Fibroblast of lung (primary cell): ENCODE data around the gene ITIH6. TPM values are rescaled to one million over a fixed set of nuclear protein-coding genes. Genes with fewer than 3 reads are reported as not detected.

ENCODE experiments used
- DNase-seq, 2 donors: peaks; one replicate each; pipeline versions ENCODE4 v3.0.0 to v3.0.0-alpha.2; 2010; ENCODE audit warnings: low read depth in 2 of 2
- H2AFZ ChIP-seq: 2 replicates; pipeline ENCODE4 v1.5.1; 2012; ENCODE audit warnings: low read length, control low read depth, inconsistent platforms
- H3K27ac ChIP-seq: 2 replicates; pipeline ENCODE4 v1.5.1; 2011; ENCODE audit warnings: low read length, control low read depth; ENCODE audit not compliant: insufficient read depth
- H3K27me3 ChIP-seq: 2 replicates; pipeline ENCODE4 v1.5.1; 2011; ENCODE audit warnings: mild to moderate bottlenecking, low read length; ENCODE audit not compliant: control insufficient read depth, insufficient read depth
- H3K36me3 ChIP-seq: 2 replicates; pipeline ENCODE4 v1.5.1; 2011; ENCODE audit warnings: low read length; ENCODE audit not compliant: control insufficient read depth, insufficient read depth
- H3K4me1 ChIP-seq: 2 replicates; pipeline ENCODE4 v1.5.1; 2011; ENCODE audit warnings: low read length; ENCODE audit not compliant: control insufficient read depth, insufficient read depth; ENCODE audit errors: extremely low read depth
- H3K4me2 ChIP-seq: 2 replicates; pipeline ENCODE4 v1.5.1; 2011; ENCODE audit warnings: low read length, control low read depth; ENCODE audit not compliant: insufficient read depth; ENCODE audit errors: extremely low read depth
- H3K4me3 ChIP-seq, 4 experiments: fragments of 200-600 bp in 1 of 4; sonication (generic) in 1 of 4; replicated peaks in 1 of 4; 2 replicates each; pipeline ENCODE4 v1.5.1; 2011 to 2016; ENCODE audit warnings: low read length in 4 of 4, low read depth in 3 of 4, mild to moderate bottlenecking in 3 of 4, control low read depth in 2 of 4, inconsistent platforms in 1 of 4, mixed read lengths in 1 of 4; ENCODE audit not compliant: insufficient read depth in 1 of 4; ENCODE audit errors: control extremely low read depth in 1 of 4
- H3K79me2 ChIP-seq: 2 replicates; pipeline ENCODE4 v1.5.1; 2012; ENCODE audit warnings: mild to moderate bottlenecking, low read length, inconsistent platforms; ENCODE audit not compliant: control insufficient read depth, insufficient read depth
- H3K9ac ChIP-seq: 2 replicates; pipeline ENCODE4 v1.5.1; 2011; ENCODE audit warnings: mild to moderate bottlenecking, low read length, control low read depth; ENCODE audit not compliant: insufficient read depth
- H3K9me3 ChIP-seq: 2 replicates; pipeline ENCODE4 v1.5.1; 2012; ENCODE audit warnings: low read depth, low read length; ENCODE audit not compliant: control insufficient read depth, insufficient read depth
- H4K20me1 ChIP-seq: 2 replicates; pipeline ENCODE4 v1.5.1; 2011; ENCODE audit warnings: low read length; ENCODE audit not compliant: control insufficient read depth, insufficient read depth; ENCODE audit errors: extremely low read depth
- EZH2 ChIP-seq: IDR thresholded peaks from 2 replicates; pipeline ENCODE4 v1.5.1; 2012; ENCODE audit warnings: low read length, control low read depth, mild to moderate bottlenecking; ENCODE audit errors: missing control alignments
- polyA plus RNA-seq, 2 donors: library from polyadenylated mRNA; depleted of rRNA in 1 of 2; stranded (reverse) in 1 of 2; unstranded in 1 of 2; fragments of >200 nt; gene quantifications; 2 replicates each; pipeline ENCODE4 v1.2.1, GENCODE V29; 2011 to 2012; ENCODE audit warnings: missing spikeins in 1 of 2
- total RNA-seq: library from RNA; depleted of rRNA; stranded (reverse); fragments of >200 nt; gene quantifications from 2 replicates; pipeline ENCODE4 v1.2.1, GENCODE V29; 2014
- TF ChIP-seq, protein P1 (sequence below), 2 donors: IDR thresholded peaks in 1 of 2; conservative IDR thresholded peaks in 1 of 2; 1 replicate in 1 of 2; 2 replicates in 1 of 2; pipeline ENCODE4 v1.5.1; 2011 to 2012; ENCODE audit warnings: low read length in 2 of 2, control low read depth in 1 of 2, inconsistent platforms in 1 of 2, low read depth in 1 of 2, mild to moderate bottlenecking in 1 of 2

The ITIH6 gene
- total and polyA plus RNA-seq, 2 donors (not counting 1 experiment from before 2014, with no cell fraction given), result not detected

DNA sequence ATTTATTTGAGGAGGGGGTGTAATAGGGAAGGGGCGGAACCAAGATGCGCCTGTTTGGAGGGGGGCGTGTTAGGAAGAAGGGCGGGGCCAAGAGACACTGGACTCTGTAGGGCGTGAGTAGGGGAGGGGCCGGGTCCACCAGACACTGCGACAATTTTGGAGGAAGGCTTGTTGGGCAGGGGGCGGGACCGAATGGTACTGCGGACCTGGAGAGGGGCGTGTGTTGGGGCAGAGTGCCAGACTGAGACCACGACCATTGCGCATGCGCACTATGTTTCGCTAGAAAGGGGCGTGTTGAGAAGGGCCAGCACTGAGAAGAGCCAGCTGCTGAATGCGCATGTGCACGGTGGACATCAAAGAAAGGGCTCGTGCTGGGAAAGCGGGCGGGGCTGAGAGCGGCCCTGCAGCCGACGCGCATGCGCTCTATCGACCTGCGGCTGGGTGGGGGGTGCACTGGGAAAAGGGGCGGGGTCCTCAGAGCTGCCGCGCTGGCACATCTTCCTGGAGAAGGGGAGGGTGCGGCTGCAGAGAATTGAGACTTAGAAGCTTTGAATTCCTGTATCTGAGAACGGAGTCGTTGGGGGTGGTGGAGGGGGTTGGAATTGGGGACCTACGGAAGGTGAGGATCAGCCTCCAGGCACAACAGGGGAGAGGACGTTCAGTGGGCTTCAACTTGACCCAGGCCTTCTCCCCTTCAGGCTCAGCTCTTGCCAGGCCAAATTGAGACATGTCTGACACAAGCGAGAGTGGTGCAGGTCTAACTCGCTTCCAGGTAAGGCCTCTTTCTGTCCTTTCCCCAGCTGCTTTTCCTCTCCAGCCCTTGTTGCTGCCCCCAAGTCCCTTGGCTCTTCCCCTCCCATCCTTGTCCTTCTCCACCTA lies 10.8 kb upstream of the ITIH6 start:
- H2AFZ ChIP-seq, result peak overlapping the region; percentile 39

DNA sequence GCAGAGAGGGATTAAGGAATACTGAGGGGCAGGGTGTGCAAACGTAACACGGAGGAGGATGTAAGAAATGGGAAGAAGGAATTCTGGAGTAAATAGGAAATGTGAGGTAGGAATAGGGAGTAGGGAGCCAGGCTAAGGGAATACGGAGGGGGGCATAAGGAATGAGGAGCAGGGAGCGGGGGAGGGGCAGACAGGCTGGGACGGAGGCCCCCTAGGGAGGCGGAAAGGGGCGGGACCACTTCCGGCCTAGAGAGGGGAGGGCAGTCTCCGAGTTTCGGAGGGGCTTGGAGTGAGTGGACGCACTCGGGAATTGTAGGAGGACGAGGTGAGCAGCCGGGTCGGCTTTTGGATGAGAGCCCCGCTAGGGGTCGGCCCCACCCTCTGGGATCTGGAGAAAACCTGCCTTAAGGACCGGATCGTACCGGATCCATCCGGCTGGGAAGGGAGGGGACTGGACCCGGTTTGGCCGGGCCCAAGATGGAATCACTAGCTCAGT lies 10.1 kb upstream of the ITIH6 start:
- H2AFZ ChIP-seq, result peak overlapping the region; percentile 43
- H3K9me3 ChIP-seq, result no peaks in the 10 kb centered on the region
- H3K79me2 ChIP-seq, result peaks cover 23% of the 10 kb centered on the region
- H3K36me3 ChIP-seq, result peaks cover 1% of the 10 kb centered on the region
- H3K9ac ChIP-seq, result peak overlapping the region; percentile 55
- no peaks in the 10 kb centered on the region for H3K4me1 ChIP-seq
- H3K27ac ChIP-seq, result peak overlapping the region; percentile 47
- H3K4me2 ChIP-seq, result peak overlapping the region; percentile 85
- no peaks in the 10 kb centered on the region for H4K20me1 ChIP-seq
- H3K27me3 ChIP-seq, result peaks cover 3% of the 10 kb centered on the region
- H3K4me3 ChIP-seq, result peak overlapping the region; percentile 69 to 76 (median 70)
- TF ChIP-seq EZH2, result no peak
- TF ChIP-seq, protein P1, sequence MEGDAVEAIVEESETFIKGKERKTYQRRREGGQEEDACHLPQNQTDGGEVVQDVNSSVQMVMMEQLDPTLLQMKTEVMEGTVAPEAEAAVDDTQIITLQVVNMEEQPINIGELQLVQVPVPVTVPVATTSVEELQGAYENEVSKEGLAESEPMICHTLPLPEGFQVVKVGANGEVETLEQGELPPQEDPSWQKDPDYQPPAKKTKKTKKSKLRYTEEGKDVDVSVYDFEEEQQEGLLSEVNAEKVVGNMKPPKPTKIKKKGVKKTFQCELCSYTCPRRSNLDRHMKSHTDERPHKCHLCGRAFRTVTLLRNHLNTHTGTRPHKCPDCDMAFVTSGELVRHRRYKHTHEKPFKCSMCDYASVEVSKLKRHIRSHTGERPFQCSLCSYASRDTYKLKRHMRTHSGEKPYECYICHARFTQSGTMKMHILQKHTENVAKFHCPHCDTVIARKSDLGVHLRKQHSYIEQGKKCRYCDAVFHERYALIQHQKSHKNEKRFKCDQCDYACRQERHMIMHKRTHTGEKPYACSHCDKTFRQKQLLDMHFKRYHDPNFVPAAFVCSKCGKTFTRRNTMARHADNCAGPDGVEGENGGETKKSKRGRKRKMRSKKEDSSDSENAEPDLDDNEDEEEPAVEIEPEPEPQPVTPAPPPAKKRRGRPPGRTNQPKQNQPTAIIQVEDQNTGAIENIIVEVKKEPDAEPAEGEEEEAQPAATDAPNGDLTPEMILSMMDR (conservative IDR thresholded peaks at IDR 0.05 in 1 of 2, IDR thresholded peaks at IDR 0.05 in 1 of 2; ENCODE audit: low read depth in 1 of 2, low read length in 2 of 2), result no peak
- DNase-seq, result peak in 1 of 2 donors; percentile 47

More for the DNA sequence above, 10.8 kb upstream of the ITIH6 start:
- Histone ChIP-seq H3K27me3 (peaks cover 3% of the 10 kb centered on the region), H3K4me2 (peak overlapping the region; percentile 64), H4K20me1 (no peaks in the 10 kb centered on the region), H3K4me3 (peak overlapping the region; percentile 69 to 91 (median 74)), H3K9ac (peak overlapping the region; percentile 55), H3K9me3 (no peaks in the 10 kb centered on the region), H3K36me3 (peaks cover 1% of the 10 kb centered on the region), H3K27ac (peak overlapping the region; percentile 47), H3K4me1 (no peaks in the 10 kb centered on the region), H3K79me2 (peaks cover 23% of the 10 kb centered on the region)
- TF ChIP-seq, protein P1 (conservative IDR thresholded peaks at IDR 0.05 in 1 of 2, IDR thresholded peaks at IDR 0.05 in 1 of 2; ENCODE audit: low read depth in 1 of 2, low read length in 2 of 2), result no peak
- no peak for TF ChIP-seq EZH2
- DNase-seq, result peak; percentile 91 to 97

GRCh38 chrX:54807524-54808108 lies 9.6 kb upstream of the ITIH6 start, which contains the start of gene MAGED2:
Gene MAGED2 (plus strand): TSS chrX:54807745. CDS start chrX:54809332, 1,587 bp downstream.
- peak within 1 kb of the TSS; percentile 69 to 76 (median 70) for H3K4me3 ChIP-seq
- peaks cover 3% of the 10 kb centered on the region for H3K27me3 ChIP-seq
- DNase-seq, result peak; percentile 34 to 39
- H2AFZ ChIP-seq, result peak within 1 kb of the TSS; percentile 43
- H3K9ac ChIP-seq, result peak within 1 kb of the TSS; percentile 55
- TF ChIP-seq, protein P1 (conservative IDR thresholded peaks at IDR 0.05 in 1 of 2, IDR thresholded peaks at IDR 0.05 in 1 of 2; ENCODE audit: low read depth in 1 of 2, low read length in 2 of 2), result no peak
- peaks cover 1% of the 10 kb centered on the region for H3K36me3 ChIP-seq
- peak within 1 kb of the TSS; percentile 85 for H3K4me2 ChIP-seq
- H4K20me1 ChIP-seq, result no peaks in the 10 kb centered on the region
- peaks cover 23% of the 10 kb centered on the region for H3K79me2 ChIP-seq
- H3K27ac ChIP-seq, result peak within 1 kb of the TSS; percentile 47
- no peaks in the 10 kb centered on the region for H3K4me1 ChIP-seq
- H3K9me3 ChIP-seq, result no peaks in the 10 kb centered on the region
